ENCODE results near the gene SMIM26. TPM values are rescaled to one million over a fixed set of nuclear protein-coding genes. Genes with fewer than 3 reads are reported as not detected.

SMIM26 gene
- total RNA-seq, 2 donors from 2014 or later, result 41.2 to 58.4 TPM

DNA sequence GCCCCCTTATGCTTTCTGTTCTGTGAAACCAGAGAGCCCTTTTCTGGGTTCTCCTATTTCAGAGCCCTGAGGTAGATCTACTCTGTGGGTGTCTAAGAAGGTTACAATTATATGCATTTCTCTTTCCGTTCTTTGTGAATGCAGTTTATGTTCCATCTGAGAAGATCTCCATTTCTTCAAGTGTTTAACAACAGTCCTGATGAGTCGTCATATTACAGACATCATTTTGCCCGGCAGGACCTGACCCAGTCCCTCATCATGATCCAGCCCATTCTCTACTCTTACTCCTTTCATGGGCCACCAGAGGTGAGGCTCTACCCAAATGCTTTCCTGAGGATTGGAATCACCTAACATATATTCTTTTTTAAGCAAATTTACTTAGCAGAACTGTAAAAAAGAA lies 18.8 kb upstream of the SMIM26 start:
- DNase-seq (no peak), ATAC-seq (no peak)
- 89 to 93% methylated on average over 3 of the region's 3 CpGs for WGBS, 2 donors
- Histone ChIP-seq H3K27me3 (no peaks in the 10 kb centered on the region), H3K4me1 (peaks cover 14% of the 10 kb centered on the region), H3K36me3 (replicated peaks in 1 of 2; ENCODE audit: insufficient read depth in 1 of 2, low read depth in 2 of 2) (peaks cover 5 to 53% of the 10 kb centered on the region in 2 donors), H3K27ac (no peak overlapping the region), H3K9me3 (no peaks in the 10 kb centered on the region), H3K4me3 (no peak overlapping the region)
- TF ChIP-seq, protein P1, sequence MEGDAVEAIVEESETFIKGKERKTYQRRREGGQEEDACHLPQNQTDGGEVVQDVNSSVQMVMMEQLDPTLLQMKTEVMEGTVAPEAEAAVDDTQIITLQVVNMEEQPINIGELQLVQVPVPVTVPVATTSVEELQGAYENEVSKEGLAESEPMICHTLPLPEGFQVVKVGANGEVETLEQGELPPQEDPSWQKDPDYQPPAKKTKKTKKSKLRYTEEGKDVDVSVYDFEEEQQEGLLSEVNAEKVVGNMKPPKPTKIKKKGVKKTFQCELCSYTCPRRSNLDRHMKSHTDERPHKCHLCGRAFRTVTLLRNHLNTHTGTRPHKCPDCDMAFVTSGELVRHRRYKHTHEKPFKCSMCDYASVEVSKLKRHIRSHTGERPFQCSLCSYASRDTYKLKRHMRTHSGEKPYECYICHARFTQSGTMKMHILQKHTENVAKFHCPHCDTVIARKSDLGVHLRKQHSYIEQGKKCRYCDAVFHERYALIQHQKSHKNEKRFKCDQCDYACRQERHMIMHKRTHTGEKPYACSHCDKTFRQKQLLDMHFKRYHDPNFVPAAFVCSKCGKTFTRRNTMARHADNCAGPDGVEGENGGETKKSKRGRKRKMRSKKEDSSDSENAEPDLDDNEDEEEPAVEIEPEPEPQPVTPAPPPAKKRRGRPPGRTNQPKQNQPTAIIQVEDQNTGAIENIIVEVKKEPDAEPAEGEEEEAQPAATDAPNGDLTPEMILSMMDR (IDR thresholded peaks at IDR 0.05), result no peak
- no peak for TF ChIP-seq POLR2A (IDR thresholded peaks at IDR 0.05)
- intact Hi-C loops (cut with DNase I), result no loop called here

DNA sequence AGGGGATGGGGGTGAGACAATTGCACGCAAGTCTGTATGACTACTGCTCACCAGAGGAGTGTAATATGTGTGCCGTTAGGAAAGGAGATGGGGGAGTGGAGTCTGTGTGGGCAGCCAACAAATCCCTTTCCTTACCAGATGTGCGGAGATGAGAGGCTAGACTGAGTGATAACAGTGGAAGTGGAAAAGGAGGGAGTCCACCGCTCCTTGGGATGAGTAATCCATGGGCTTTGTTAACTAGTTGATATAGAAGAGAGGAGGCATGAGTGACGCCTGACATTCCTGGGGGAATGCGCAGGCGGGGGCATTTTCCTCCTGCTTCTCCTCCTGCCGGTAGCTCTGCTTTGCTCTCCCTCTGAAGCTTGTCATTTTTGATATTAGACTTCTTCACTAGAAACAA lies 13.5 kb upstream of the SMIM26 start:
- intact Hi-C loops (cut with DNase I), result no loop called here
- peaks cover 12 to 59% of the 10 kb centered on the region in 2 donors for H3K36me3 ChIP-seq (replicated peaks in 1 of 2; ENCODE audit: insufficient read depth in 1 of 2, low read depth in 2 of 2)
- no peak overlapping the region for H3K4me3 ChIP-seq
- no peak overlapping the region for H3K27ac ChIP-seq
- DNase-seq, result no peak
- no peak for ATAC-seq
- H3K27me3 ChIP-seq, result no peaks in the 10 kb centered on the region
- H3K9me3 ChIP-seq, result no peaks in the 10 kb centered on the region
- TF ChIP-seq, protein P1 (IDR thresholded peaks at IDR 0.05), result no peak
- no peak for TF ChIP-seq POLR2A (IDR thresholded peaks at IDR 0.05)
- no peaks in the 10 kb centered on the region for H3K4me1 ChIP-seq
- 93 to 94% methylated on average over 8 of the region's 8 CpGs for WGBS, 2 donors

DNA sequence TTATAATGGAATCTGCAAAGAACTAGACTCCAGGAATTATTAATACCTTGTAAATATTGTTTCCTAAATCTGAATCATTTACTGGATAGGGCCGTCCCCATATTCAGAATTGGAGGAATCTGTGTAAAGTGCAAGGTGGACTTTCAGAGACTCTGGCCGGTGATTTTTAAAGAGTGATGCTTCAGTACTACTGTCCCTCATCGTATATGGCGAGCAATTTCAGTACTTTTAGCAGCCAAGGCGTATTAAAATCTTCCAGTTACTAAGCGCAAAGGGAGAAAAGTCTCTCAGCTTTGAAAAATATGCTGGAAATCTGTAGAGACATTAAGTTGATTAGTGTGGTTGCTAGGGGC lies 483 bp downstream of the SMIM26 start:
- H3K4me3 ChIP-seq, result peak overlapping the region; percentile 10 to 59
- intact Hi-C loops (cut with DNase I), result no loop called here
- no peak for TF ChIP-seq POLR2A (IDR thresholded peaks at IDR 0.05)
- TF ChIP-seq, protein P1 (IDR thresholded peaks at IDR 0.05), result no peak
- no peak for DNase-seq
- peaks cover 0 to 6% of the 10 kb centered on the region in 2 donors for H3K36me3 ChIP-seq (replicated peaks in 1 of 2; ENCODE audit: insufficient read depth in 1 of 2, low read depth in 2 of 2)
- ATAC-seq, result peak; percentile 18
- H3K4me1 ChIP-seq, result peaks cover 6% of the 10 kb centered on the region
- peak overlapping the region; percentile 77 to 89 (median 87) for H3K27ac ChIP-seq
- WGBS, 2 donors, result 1% methylated on average over 6 of the region's 6 CpGs
- no peaks in the 10 kb centered on the region for H3K9me3 ChIP-seq
- no peaks in the 10 kb centered on the region for H3K27me3 ChIP-seq

DNA sequence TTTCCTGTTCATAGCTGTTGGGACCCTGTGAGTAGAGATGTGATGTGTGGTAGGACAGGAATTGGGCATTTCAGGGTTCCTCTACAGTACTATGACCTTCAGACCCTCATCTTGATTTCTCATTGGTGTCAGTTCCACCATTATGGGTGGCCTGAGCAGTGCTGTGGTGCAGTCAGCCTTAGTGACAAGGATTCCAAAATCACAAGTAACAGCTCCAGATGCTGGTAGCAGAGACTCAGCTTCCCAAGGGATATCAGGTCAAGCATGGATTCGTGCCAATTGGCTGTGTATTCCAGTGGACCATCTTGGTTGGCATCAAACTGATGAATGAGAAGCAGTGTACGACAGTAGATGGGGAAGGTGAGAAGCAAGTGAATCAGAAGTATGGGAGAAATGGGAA lies 3.8 kb downstream of the SMIM26 start:
- ATAC-seq, result no peak
- no peaks in the 10 kb centered on the region for H3K27me3 ChIP-seq

DNA sequence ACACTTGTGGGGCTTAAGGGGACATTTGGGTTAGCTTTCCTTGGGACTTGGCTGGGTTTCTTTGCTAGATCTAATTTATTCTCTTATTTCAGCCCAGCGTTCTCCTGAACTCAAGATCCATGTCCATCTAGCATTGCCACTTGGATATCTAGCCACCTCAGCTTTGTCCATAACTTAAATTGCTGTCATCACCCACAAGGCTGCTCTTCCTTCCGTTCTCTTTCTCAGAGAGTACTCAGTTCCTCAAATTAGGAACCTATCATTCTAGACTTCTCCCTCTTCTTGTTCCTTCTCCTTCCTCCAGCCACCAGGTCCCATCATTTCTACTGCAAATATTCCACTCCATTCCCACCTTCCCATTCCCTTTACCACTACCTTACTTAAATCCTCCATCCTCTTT lies 4.3 kb downstream of the SMIM26 start:
- ATAC-seq, result no peak
- 89 to 96% methylated on average over 2 of the region's 2 CpGs for WGBS, 2 donors
- intact Hi-C loops (cut with DNase I), result no loop called here
- Histone ChIP-seq H3K27me3 (no peaks in the 10 kb centered on the region), H3K36me3 (replicated peaks in 1 of 2; ENCODE audit: insufficient read depth in 1 of 2, low read depth in 2 of 2) (peaks cover 0 to 4% of the 10 kb centered on the region in 2 donors), H3K4me1 (peaks cover 2% of the 10 kb centered on the region), H3K4me3 (no peak overlapping the region), H3K27ac (no peak overlapping the region), H3K9me3 (no peaks in the 10 kb centered on the region)
- no peak for DNase-seq
- no peak for TF ChIP-seq POLR2A (IDR thresholded peaks at IDR 0.05)
- TF ChIP-seq, protein P1 (IDR thresholded peaks at IDR 0.05), result no peak

More for the DNA sequence above, 3.8 kb downstream of the SMIM26 start:
- Histone ChIP-seq H3K9me3 (no peaks in the 10 kb centered on the region), H3K27ac (no peak overlapping the region), H3K36me3 (replicated peaks in 1 of 2; ENCODE audit: insufficient read depth in 1 of 2, low read depth in 2 of 2) (peaks cover 0 to 4% of the 10 kb centered on the region in 2 donors), H3K4me1 (peaks cover 6% of the 10 kb centered on the region), H3K4me3 (no peak overlapping the region)
- intact Hi-C loops (cut with DNase I), result no loop called here
- TF ChIP-seq, protein P1 (IDR thresholded peaks at IDR 0.05), result no peak
- TF ChIP-seq POLR2A (IDR thresholded peaks at IDR 0.05), result no peak
- no peak for DNase-seq
- whole genome bisulfite sequencing, 2 donors, result 92 to 94% methylated on average over 2 of the region's 2 CpGs
